GM19193 (cell line): ENCODE data around the gene OR4C16.

Experiments used
- POLR2A ChIP-seq: IDR thresholded peaks from 4 replicates; pipeline ENCODE4 v1.6.1; 2011; ENCODE audit not compliant: insufficient read depth, insufficient read length; ENCODE audit errors: extremely low read depth

OR4C16 gene

GRCh38 chr11:55571828-55572227 is at the start of gene OR4C16:
Gene OR4C16, plus strand, starts transcription at chr11:55572128. Its CDS starts 0 bp downstream, at chr11:55572128.
- TF ChIP-seq POLR2A: no peak

- TF ChIP-seq POLR2A: no peak
Observed at GRCh38 chr11:55554169-55554568, 17.8 kb upstream of the OR4C16 start, which contains the start of gene OR4C15. Gene OR4C15, plus strand, starts transcription at chr11:55554469. Its CDS starts 0 bp downstream, at chr11:55554469.

GRCh38 chr11:55572548-55572947 is 620 bp downstream of the OR4C16 start:
- no peak for TF ChIP-seq POLR2A

GRCh38 chr11:55607545-55607944 is 35.6 kb downstream of the OR4C16 start, which contains the start of gene OR4C11:
Gene OR4C11, minus strand, starts transcription at chr11:55607645. Its CDS starts 3,272 bp downstream, at chr11:55604373.
- TF ChIP-seq POLR2A: no peak
